H9 (cell line): ENCODE measurements around the gene JTB. TPM values are rescaled to one million over a fixed set of nuclear protein-coding genes. Genes with fewer than 3 reads are reported as not detected.
A peak's percentile ranks its signal among the peaks of the same experiment; 100 is the strongest.

Source experiments
- DNase-seq: peaks from one replicate; pipeline ENCODE4 v3.0.0-alpha.2; 2017
- H2AFZ ChIP-seq: one replicate; pipeline ENCODE4 v1.6.1; 2013; ENCODE audit warnings: mild to moderate bottlenecking, low read length, control low read depth, moderate library complexity
- H2AK5ac ChIP-seq: 2 replicates; pipeline ENCODE4 v1.6.1; 2013; ENCODE audit warnings: low read length, control low read depth, mixed read lengths; ENCODE audit not compliant: insufficient read length
- H2BK120ac ChIP-seq: one replicate; pipeline ENCODE4 v1.6.1; 2013; ENCODE audit warnings: low read depth, mild to moderate bottlenecking, low read length, control low read depth, inconsistent platforms; ENCODE audit not compliant: poor library complexity, severe bottlenecking
- H2BK12ac ChIP-seq: 2 replicates; pipeline ENCODE4 v1.6.1; 2013; ENCODE audit warnings: low read length, control low read depth, mixed read lengths, low read depth; ENCODE audit not compliant: insufficient read length
- H2BK15ac ChIP-seq: 2 replicates; pipeline ENCODE4 v1.6.1; 2013; ENCODE audit warnings: low read depth, low read length, control low read depth
- H2BK20ac ChIP-seq: one replicate; pipeline ENCODE4 v1.6.1; 2013; ENCODE audit warnings: low read depth, mild to moderate bottlenecking, low read length, control low read depth, inconsistent platforms; ENCODE audit not compliant: poor library complexity, severe bottlenecking
- H2BK5ac ChIP-seq: 2 replicates; pipeline ENCODE4 v1.6.1; 2013; ENCODE audit warnings: low read length, control low read depth, mixed read lengths; ENCODE audit not compliant: insufficient read length
- H3K14ac ChIP-seq: 2 replicates; pipeline ENCODE4 v1.6.1; 2013; ENCODE audit warnings: low read length, control low read depth; ENCODE audit not compliant: insufficient read depth
- H3K18ac ChIP-seq: 2 replicates; pipeline ENCODE4 v1.6.1; 2013; ENCODE audit warnings: low read depth, mild to moderate bottlenecking, mixed read lengths, low read length, control low read depth; ENCODE audit not compliant: insufficient read length
- H3K23ac ChIP-seq: 2 replicates; pipeline ENCODE4 v1.6.1; 2013; ENCODE audit warnings: low read length, control low read depth, mixed read lengths, low read depth; ENCODE audit not compliant: insufficient read length
- H3K23me2 ChIP-seq: 2 replicates; pipeline ENCODE4 v1.6.1; 2013; ENCODE audit warnings: low read depth, mild to moderate bottlenecking, mixed read lengths, low read length, control low read depth; ENCODE audit not compliant: insufficient read length, poor library complexity, severe bottlenecking
- H3K27ac ChIP-seq: 2 replicates; pipeline ENCODE4 v1.5.1; 2013; ENCODE audit warnings: low read length, control low read depth, mixed read lengths, low read depth; ENCODE audit not compliant: insufficient read length
- H3K27me3 ChIP-seq: 2 replicates; pipeline ENCODE4 v1.6.1; 2013; ENCODE audit warnings: low read length, control low read depth, inconsistent platforms; ENCODE audit not compliant: insufficient read depth
- H3K4ac ChIP-seq: 2 replicates; pipeline ENCODE4 v1.6.1; 2013; ENCODE audit warnings: low read depth, mild to moderate bottlenecking, control low read depth, inconsistent platforms, low read length, moderate library complexity
- H3K4me1 ChIP-seq: 2 replicates; pipeline ENCODE4 v1.6.1; 2013; ENCODE audit warnings: low read length, control low read depth, inconsistent platforms; ENCODE audit not compliant: insufficient read depth
- H3K4me2 ChIP-seq: 2 replicates; pipeline ENCODE4 v1.6.1; 2013; ENCODE audit warnings: low read length, control low read depth, mixed read lengths; ENCODE audit not compliant: insufficient read length, insufficient read depth
- H3K56ac ChIP-seq: 2 replicates; pipeline ENCODE4 v1.6.1; 2013; ENCODE audit warnings: low read depth, mild to moderate bottlenecking, mixed read lengths, low read length, control low read depth; ENCODE audit not compliant: insufficient read length
- H3K79me1 ChIP-seq: 2 replicates; pipeline ENCODE4 v1.6.1; 2013; ENCODE audit warnings: low read depth, mild to moderate bottlenecking, moderate library complexity, low read length, control low read depth, inconsistent platforms; ENCODE audit not compliant: insufficient read depth, poor library complexity, severe bottlenecking
- H3K79me2 ChIP-seq: 2 replicates; pipeline ENCODE4 v1.6.1; 2013; ENCODE audit warnings: low read length, control low read depth, inconsistent platforms; ENCODE audit not compliant: insufficient read depth
- H3K9ac ChIP-seq: 2 replicates; pipeline ENCODE4 v1.6.1; 2013; ENCODE audit warnings: low read length, control low read depth, mixed read lengths; ENCODE audit not compliant: insufficient read length; ENCODE audit errors: extremely low read depth
- H3K9me3 ChIP-seq: one replicate; pipeline ENCODE4 v1.6.1; 2013; ENCODE audit warnings: low read depth, low read length, inconsistent platforms; ENCODE audit not compliant: control insufficient read depth
- H3T11ph ChIP-seq: one replicate; pipeline ENCODE4 v1.6.1; 2013; ENCODE audit warnings: mild to moderate bottlenecking, low read length, control low read depth, inconsistent platforms
- H4K20me1 ChIP-seq: one replicate; pipeline ENCODE4 v1.6.1; 2013; ENCODE audit not compliant: control insufficient read depth, insufficient read length, insufficient read depth
- H4K5ac ChIP-seq: 2 replicates; pipeline ENCODE4 v1.6.1; 2013; ENCODE audit warnings: low read depth, mild to moderate bottlenecking, mixed read lengths, low read length, control low read depth; ENCODE audit not compliant: insufficient read length
- H4K8ac ChIP-seq: replicated peaks from 2 replicates; pipeline ENCODE4 v1.6.1; 2013; ENCODE audit warnings: low read length, control low read depth, mixed read lengths, low read depth; ENCODE audit not compliant: insufficient read length
- H4K91ac ChIP-seq: 2 replicates; pipeline ENCODE4 v1.6.1; 2013; ENCODE audit warnings: low read depth, mild to moderate bottlenecking, moderate library complexity, mixed read lengths, low read length, control low read depth; ENCODE audit not compliant: insufficient read length
- H3K27ac Mint-ChIP-seq, 3 experiments: 2 replicates in 2 of 3; 3 replicates in 1 of 3; pipeline ENCODE4 v1.8.0; 2020 to 2021; ENCODE audit warnings: mixed read lengths in 3 of 3, mild to moderate bottlenecking in 1 of 3, moderate library complexity in 1 of 3
- H3K27me3 Mint-ChIP-seq: 2 replicates; pipeline ENCODE4 v1.8.0; 2021; ENCODE audit warnings: low read depth, mild to moderate bottlenecking, moderate library complexity, mixed read lengths
- H3K36me3 Mint-ChIP-seq, 3 experiments: 2 replicates in 2 of 3; 3 replicates in 1 of 3; pipeline ENCODE4 v1.8.0; 2020 to 2021; ENCODE audit warnings: low read depth in 3 of 3, mixed read lengths in 3 of 3; ENCODE audit not compliant: insufficient read depth in 1 of 3
- H3K4me1 Mint-ChIP-seq, 2 experiments: 2 replicates each; pipeline ENCODE4 v1.8.0; 2020; ENCODE audit warnings: mixed read lengths in 2 of 2
- H3K4me3 Mint-ChIP-seq, 2 experiments: 2 replicates in 1 of 2; 3 replicates in 1 of 2; pipeline ENCODE4 v1.8.0; 2020 to 2021; ENCODE audit warnings: mild to moderate bottlenecking in 2 of 2, mixed read lengths in 2 of 2, moderate library complexity in 1 of 2
- H3K9me3 Mint-ChIP-seq, 2 experiments: 2 replicates in 1 of 2; 3 replicates in 1 of 2; pipeline ENCODE4 v1.8.0; 2020; ENCODE audit warnings: mild to moderate bottlenecking in 2 of 2, mixed read lengths in 2 of 2, moderate library complexity in 1 of 2
- CTCF ChIP-seq: fragments of 200-600 bp; sonication (generic); conservative IDR thresholded peaks from 3 replicates; pipeline ENCODE4 v1.8.0; 2021; ENCODE audit warnings: antibody characterized with exemption, mild to moderate bottlenecking
- WGBS: extraction: QIAGEN DNeasy Blood & Tissue Kit; methylation state at CpG from one replicate; pipeline ENCODE4 v1.1.7; 2013; ENCODE audit warnings: missing lambda C conversion rate, low lambda C conversion rate, mixed read lengths; ENCODE audit not compliant: insufficient read length; ENCODE audit errors: extremely low coverage; 5-methylcytosine and 5-hydroxymethylcytosine counted together
- total RNA-seq: library from RNA; stranded (reverse); gene quantifications from 2 replicates; pipeline ENCODE4 v1.2.1, GENCODE V29; 2021

JTB gene
- total RNA-seq, 1 experiment from 2014 or later = 85.4 TPM

DNA sequence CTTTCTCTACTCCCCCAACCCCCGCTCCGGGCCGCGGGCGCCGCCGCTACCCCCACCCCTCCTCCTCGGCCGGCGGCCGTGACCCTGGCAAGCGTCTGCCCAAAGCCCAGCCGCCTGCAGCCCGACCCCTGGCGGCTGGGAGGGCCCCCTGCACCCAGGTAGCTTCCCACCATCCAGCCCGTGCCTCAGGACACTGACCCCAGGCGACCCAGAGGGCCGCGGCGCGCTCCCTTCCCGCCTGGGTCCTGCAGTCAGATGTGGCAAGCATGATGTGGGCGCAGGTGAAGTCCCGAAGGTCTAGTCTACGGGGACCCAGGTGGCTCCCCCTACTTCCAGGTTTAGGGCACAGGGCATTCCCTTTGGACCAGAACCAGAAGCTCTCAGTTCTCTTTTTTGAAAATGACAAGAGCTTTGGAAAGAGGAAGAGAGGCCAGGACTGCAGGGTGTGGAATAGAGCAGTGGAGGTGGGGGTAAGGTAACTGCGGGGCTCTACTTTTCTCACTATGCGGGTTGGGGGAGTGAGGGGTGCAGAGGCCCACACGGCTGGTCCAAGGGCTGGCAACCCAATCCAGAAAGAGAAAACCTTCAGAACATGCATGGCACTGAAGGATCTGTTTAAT is 30.7 kb downstream of the JTB start, which contains the start of gene DENND4B:
DENND4B (minus strand) TSS at position 97 of the 620 bp plus-strand sequence. CDS start 2,344 bp downstream, outside the sequence.
- Histone ChIP-seq H3K9me3 (no peaks in the 10 kb centered on the region), H3K23me2 (peaks cover 5% of the 10 kb centered on the region), H3K56ac (no peak within 1 kb of the TSS), H3T11ph (no peak within 1 kb of the TSS), H3K9ac (peak within 1 kb of the TSS; percentile 61), H3K4me1 (no peaks in the 10 kb centered on the region; the same call in 1 of the 2 replicates), H3K14ac (peak within 1 kb of the TSS; percentile 75), H4K8ac (no peak within 1 kb of the TSS), H3K79me1 (peaks cover 3% of the 10 kb centered on the region), H2BK20ac (no peak within 1 kb of the TSS), H3K27ac (no peak within 1 kb of the TSS), H4K20me1 (peaks cover 2% of the 10 kb centered on the region), H3K18ac (no peak within 1 kb of the TSS), H2BK5ac (no peak within 1 kb of the TSS), H3K4me2 (peak within 1 kb of the TSS; percentile 52), H4K91ac (no peak within 1 kb of the TSS), H3K4ac (no peak within 1 kb of the TSS), H3K79me2 (no peaks in the 10 kb centered on the region), H2AFZ (no peak within 1 kb of the TSS), H3K23ac (no peak within 1 kb of the TSS), H2BK12ac (no peak within 1 kb of the TSS), H2AK5ac (no peak within 1 kb of the TSS), H4K5ac (no peak within 1 kb of the TSS), H3K27me3 (no peaks in the 10 kb centered on the region), H2BK120ac (no peak within 1 kb of the TSS), H2BK15ac (no peak within 1 kb of the TSS)
- H3K27ac Mint-ChIP-seq = peak within 1 kb of the TSS; percentile 64 to 94 (median 83); a peak in 6 of 7 replicates
- H3K9me3 Mint-ChIP-seq = no peaks in the 10 kb centered on the region
- no peaks in the 10 kb centered on the region for H3K27me3 Mint-ChIP-seq
- TF ChIP-seq CTCF = peak; percentile 96
- peak; percentile 94 for DNase-seq
- WGBS = no CpG with 5 or more reads among the region's 28 CpGs
- peaks cover 14 to 57% (median 44%) of the 10 kb centered on the region in 3 experiments for H3K36me3 Mint-ChIP-seq
- peak within 1 kb of the TSS; percentile 82 to 93 for H3K4me3 Mint-ChIP-seq
- peaks cover 10 to 17% of the 10 kb centered on the region in 2 experiments for H3K4me1 Mint-ChIP-seq
